ENCODE results near the gene RASD2. TPM values are rescaled to one million over a fixed set of nuclear protein-coding genes. Genes with fewer than 3 reads are reported as not detected.

The RASD2 gene
- total RNA-seq, 1 experiment from 2014 or later: not detected

DNA sequence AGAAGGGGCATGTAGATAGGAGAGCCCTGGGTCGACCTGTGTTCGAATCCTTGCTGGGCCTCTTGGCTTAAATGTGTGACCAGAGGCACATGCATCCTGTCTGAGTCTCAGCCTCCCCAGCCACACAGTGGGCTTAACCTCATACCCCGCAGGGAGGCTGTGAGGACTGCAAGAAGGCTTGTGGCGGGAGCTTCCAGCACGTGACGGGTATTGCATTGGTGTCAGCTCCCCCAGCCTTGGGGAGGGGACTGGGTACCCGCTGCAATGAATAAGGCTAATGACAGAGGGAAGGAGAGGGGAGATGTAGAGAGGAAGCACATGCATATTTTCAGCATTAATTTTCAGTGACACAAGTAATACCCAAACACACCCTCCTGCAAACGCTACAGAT lies 8.1 kb downstream of the RASD2 start:
- DNase-seq (ENCODE audit: unreplicated experiment): no peak
- CTCF ChIA-PET: interaction anchor here (0.6 kb wide), 1 partner anchor 18 kb away, joined by 3 read pairs; no protein-coding TSS in a partner anchor
- intact Hi-C loops (cut with micrococcal nuclease): no loop called here
- Mint-ChIP-seq H3K9me3 (ENCODE audit: unreplicated experiment) (no peaks in the 10 kb centered on the region), H3K27me3 (ENCODE audit: insufficient read depth, unreplicated experiment) (peaks cover 7% of the 10 kb centered on the region), H3K4me3 (ENCODE audit: unreplicated experiment) (no peak overlapping the region), H3K27ac (ENCODE audit: low read depth, unreplicated experiment) (no peak overlapping the region), H3K36me3 (ENCODE audit: insufficient read depth, unreplicated experiment) (peaks cover 6% of the 10 kb centered on the region), H3K4me1 (ENCODE audit: insufficient read depth, unreplicated experiment) (no peaks in the 10 kb centered on the region)
- TF ChIP-seq, protein P1, sequence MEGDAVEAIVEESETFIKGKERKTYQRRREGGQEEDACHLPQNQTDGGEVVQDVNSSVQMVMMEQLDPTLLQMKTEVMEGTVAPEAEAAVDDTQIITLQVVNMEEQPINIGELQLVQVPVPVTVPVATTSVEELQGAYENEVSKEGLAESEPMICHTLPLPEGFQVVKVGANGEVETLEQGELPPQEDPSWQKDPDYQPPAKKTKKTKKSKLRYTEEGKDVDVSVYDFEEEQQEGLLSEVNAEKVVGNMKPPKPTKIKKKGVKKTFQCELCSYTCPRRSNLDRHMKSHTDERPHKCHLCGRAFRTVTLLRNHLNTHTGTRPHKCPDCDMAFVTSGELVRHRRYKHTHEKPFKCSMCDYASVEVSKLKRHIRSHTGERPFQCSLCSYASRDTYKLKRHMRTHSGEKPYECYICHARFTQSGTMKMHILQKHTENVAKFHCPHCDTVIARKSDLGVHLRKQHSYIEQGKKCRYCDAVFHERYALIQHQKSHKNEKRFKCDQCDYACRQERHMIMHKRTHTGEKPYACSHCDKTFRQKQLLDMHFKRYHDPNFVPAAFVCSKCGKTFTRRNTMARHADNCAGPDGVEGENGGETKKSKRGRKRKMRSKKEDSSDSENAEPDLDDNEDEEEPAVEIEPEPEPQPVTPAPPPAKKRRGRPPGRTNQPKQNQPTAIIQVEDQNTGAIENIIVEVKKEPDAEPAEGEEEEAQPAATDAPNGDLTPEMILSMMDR (IDR thresholded peaks at IDR 0.05; ENCODE audit: unreplicated experiment): no peak
- POLR2A ChIA-PET: interaction anchor here (0.8 kb wide), 1 partner anchor 84 kb away, joined by 4 read pairs; no protein-coding TSS in a partner anchor
- no TSS peak for BruUV-seq (replicated peaks)

DNA sequence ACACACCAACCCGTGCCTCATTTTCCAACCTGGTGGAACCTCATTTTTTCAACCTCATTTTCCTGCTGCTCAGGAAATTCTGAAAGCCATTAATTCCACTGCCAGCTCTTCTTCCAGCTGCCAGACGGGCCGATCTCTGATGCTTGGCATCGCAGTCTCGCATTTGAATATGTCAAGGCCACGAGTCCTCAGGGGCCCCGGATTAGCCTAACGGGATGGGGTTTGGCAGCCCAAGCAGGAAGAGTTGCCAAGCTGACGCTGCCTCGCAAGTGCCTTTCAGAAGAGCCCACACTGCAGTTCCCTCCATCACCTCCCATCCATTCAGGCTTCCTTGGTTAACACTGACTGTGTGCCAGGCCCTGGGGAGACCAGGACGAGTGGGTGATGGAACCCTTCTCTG lies 8.7 kb downstream of the RASD2 start:
- CTCF ChIA-PET: interaction anchor here (0.6 kb wide), 2 partner anchors 17 to 153 kb away, joined by 3 read pairs; no protein-coding TSS in a partner anchor
- H3K27me3 Mint-ChIP-seq (ENCODE audit: insufficient read depth, unreplicated experiment): peaks cover under 1% of the 10 kb centered on the region
- no peaks in the 10 kb centered on the region for H3K4me1 Mint-ChIP-seq (ENCODE audit: insufficient read depth, unreplicated experiment)
- no peak for DNase-seq (ENCODE audit: unreplicated experiment)
- no TSS peak for BruUV-seq (replicated peaks)
- intact Hi-C loops (cut with micrococcal nuclease): no loop called here
- TF ChIP-seq, protein P1 (IDR thresholded peaks at IDR 0.05; ENCODE audit: unreplicated experiment): no peak
- peaks cover 6% of the 10 kb centered on the region for H3K36me3 Mint-ChIP-seq (ENCODE audit: insufficient read depth, unreplicated experiment)
- no peak overlapping the region for H3K27ac Mint-ChIP-seq (ENCODE audit: low read depth, unreplicated experiment)
- H3K4me3 Mint-ChIP-seq (ENCODE audit: unreplicated experiment): no peak overlapping the region
- no peaks in the 10 kb centered on the region for H3K9me3 Mint-ChIP-seq (ENCODE audit: unreplicated experiment)
- POLR2A ChIA-PET: interaction anchor here (0.8 to 2.0 kb wide), 2 partner anchors 19 to 85 kb away, joined by 4 to 5 read pairs; no protein-coding TSS in a partner anchor

DNA sequence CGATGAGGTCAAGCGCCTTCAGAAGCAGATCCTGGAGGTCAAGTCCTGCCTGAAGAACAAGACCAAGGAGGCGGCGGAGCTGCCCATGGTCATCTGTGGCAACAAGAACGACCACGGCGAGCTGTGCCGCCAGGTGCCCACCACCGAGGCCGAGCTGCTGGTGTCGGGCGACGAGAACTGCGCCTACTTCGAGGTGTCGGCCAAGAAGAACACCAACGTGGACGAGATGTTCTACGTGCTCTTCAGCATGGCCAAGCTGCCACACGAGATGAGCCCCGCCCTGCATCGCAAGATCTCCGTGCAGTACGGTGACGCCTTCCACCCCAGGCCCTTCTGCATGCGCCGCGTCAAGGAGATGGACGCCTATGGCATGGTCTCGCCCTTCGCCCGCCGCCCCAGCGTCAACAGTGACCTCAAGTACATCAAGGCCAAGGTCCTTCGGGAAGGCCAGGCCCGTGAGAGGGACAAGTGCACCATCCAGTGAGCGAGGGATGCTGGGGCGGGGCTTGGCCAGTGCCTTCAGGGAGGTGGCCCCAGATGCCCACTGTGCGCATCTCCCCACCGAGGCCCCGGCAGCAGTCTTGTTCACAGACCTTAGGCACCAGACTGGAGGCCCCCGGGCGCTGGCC lies 11.0 kb downstream of the RASD2 start:
- POLR2A ChIA-PET: no interaction called here
- intact Hi-C loops (cut with micrococcal nuclease): no loop called here

DNA sequence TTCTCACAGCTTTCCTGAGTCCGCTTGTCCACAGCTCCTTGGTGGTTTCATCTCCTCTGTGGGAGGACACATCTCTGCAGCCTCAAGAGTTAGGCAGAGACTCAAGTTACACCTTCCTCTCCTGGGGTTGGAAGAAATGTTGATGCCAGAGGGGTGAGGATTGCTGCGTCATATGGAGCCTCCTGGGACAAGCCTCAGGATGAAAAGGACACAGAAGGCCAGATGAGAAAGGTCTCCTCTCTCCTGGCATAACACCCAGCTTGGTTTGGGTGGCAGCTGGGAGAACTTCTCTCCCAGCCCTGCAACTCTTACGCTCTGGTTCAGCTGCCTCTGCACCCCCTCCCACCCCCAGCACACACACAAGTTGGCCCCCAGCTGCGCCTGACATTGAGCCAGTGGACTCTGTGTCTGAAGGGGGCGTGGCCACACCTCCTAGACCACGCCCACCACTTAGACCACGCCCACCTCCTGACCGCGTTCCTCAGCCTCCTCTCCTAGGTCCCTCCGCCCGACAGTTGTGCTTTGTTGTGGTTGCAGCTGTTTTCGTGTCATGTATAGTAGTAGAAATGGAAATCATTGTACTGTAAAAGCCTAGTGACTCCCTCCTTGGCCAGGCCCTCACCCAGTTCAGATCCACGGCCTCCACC lies 11.7 kb downstream of the RASD2 start:
- DNase-seq (ENCODE audit: unreplicated experiment): no peak
- H3K4me3 Mint-ChIP-seq (ENCODE audit: unreplicated experiment): no peak overlapping the region

More for the DNA sequence above, 11.0 kb downstream of the RASD2 start:
- no peak overlapping the region for H3K27ac Mint-ChIP-seq (ENCODE audit: low read depth, unreplicated experiment)
- no peaks in the 10 kb centered on the region for H3K9me3 Mint-ChIP-seq (ENCODE audit: unreplicated experiment)
- no peaks in the 10 kb centered on the region for H3K27me3 Mint-ChIP-seq (ENCODE audit: insufficient read depth, unreplicated experiment)
- H3K36me3 Mint-ChIP-seq (ENCODE audit: insufficient read depth, unreplicated experiment): peaks cover 6% of the 10 kb centered on the region
- H3K4me3 Mint-ChIP-seq (ENCODE audit: unreplicated experiment): no peak overlapping the region
- CTCF ChIA-PET: interaction anchor here (0.6 to 1.1 kb wide), 2 partner anchors 16 to 121 kb away, joined by 3 to 4 read pairs; no protein-coding TSS in a partner anchor
- H3K4me1 Mint-ChIP-seq (ENCODE audit: insufficient read depth, unreplicated experiment): no peaks in the 10 kb centered on the region
- DNase-seq (ENCODE audit: unreplicated experiment): no peak
- no TSS peak for BruUV-seq (replicated peaks)
- TF ChIP-seq, protein P1 (IDR thresholded peaks at IDR 0.05; ENCODE audit: unreplicated experiment): no peak

More for the DNA sequence above, 11.7 kb downstream of the RASD2 start:
- TF ChIP-seq, protein P1 (IDR thresholded peaks at IDR 0.05; ENCODE audit: unreplicated experiment): no peak
- no TSS peak for BruUV-seq (replicated peaks)
- no peak overlapping the region for H3K27ac Mint-ChIP-seq (ENCODE audit: low read depth, unreplicated experiment)
- POLR2A ChIA-PET: no interaction called here
- H3K27me3 Mint-ChIP-seq (ENCODE audit: insufficient read depth, unreplicated experiment): no peaks in the 10 kb centered on the region
- intact Hi-C loops (cut with micrococcal nuclease): no loop called here
- H3K4me1 Mint-ChIP-seq (ENCODE audit: insufficient read depth, unreplicated experiment): no peaks in the 10 kb centered on the region
- no peaks in the 10 kb centered on the region for H3K9me3 Mint-ChIP-seq (ENCODE audit: unreplicated experiment)
- peaks cover 6% of the 10 kb centered on the region for H3K36me3 Mint-ChIP-seq (ENCODE audit: insufficient read depth, unreplicated experiment)
- CTCF ChIA-PET: interaction anchor here (0.6 to 1.1 kb wide), 3 partner anchors 16 to 122 kb away, joined by 3 to 4 read pairs (median 3); no protein-coding TSS in a partner anchor
